Nephron progenitor cell (in vitro differentiated cells): ENCODE results near the gene DMD.
"Not testable (repeated sequence)": the region's sequence is repeated elsewhere in the genome, so short reads cannot be mapped to it uniquely, and the experiment has no call there.

Experiments used
- DNase-seq: peaks from one replicate; pipeline ENCODE4 v3.0.0; 2021
- H3K27ac Mint-ChIP-seq: 2 replicates; pipeline ENCODE4 v1.8.0; 2021; ENCODE audit warnings: mild to moderate bottlenecking, moderate library complexity, mixed read lengths
- H3K27me3 Mint-ChIP-seq: 2 replicates; pipeline ENCODE4 v1.8.0; 2021; ENCODE audit warnings: mild to moderate bottlenecking, low read depth, mixed read lengths; ENCODE audit not compliant: poor library complexity
- H3K36me3 Mint-ChIP-seq: 2 replicates; pipeline ENCODE4 v1.8.0; 2021; ENCODE audit warnings: low read depth, mixed read lengths
- H3K4me1 Mint-ChIP-seq: 2 replicates; pipeline ENCODE4 v1.8.0; 2021; ENCODE audit warnings: mixed read lengths
- H3K4me3 Mint-ChIP-seq: 2 replicates; pipeline ENCODE4 v1.8.0; 2021; ENCODE audit warnings: mild to moderate bottlenecking, moderate library complexity, mixed read lengths
- H3K9me3 Mint-ChIP-seq: 2 replicates; pipeline ENCODE4 v1.8.0; 2021; ENCODE audit warnings: mild to moderate bottlenecking, moderate library complexity, mixed read lengths
- TF ChIP-seq, protein P1 (sequence below): fragments of 200-600 bp; sonication (generic); IDR thresholded peaks from 2 replicates; pipeline ENCODE4 v1.5.0; 2021; ENCODE audit warnings: antibody characterized with exemption

The DMD gene

DNA sequence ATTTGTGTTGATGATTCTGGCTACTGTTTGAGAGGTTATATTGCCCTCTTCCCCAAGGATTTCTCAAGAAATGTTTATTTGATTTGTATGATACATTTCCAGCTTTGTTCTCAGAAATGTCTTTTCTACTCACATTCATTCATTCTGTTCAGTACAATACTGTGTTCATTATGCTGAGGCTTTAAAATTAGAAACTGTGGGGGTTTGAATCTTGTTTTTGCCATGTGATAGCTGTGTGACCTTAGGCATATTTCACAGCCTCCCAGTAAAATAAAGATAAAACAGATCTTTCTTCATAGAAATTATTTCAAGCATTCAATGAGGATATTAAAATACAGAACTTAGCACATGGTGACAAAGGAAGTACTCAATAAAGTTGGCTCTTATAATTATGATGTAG lies 123.9 kb downstream of the DMD start:
- Mint-ChIP-seq H3K4me3 (no peak overlapping the region), H3K27ac (no peak overlapping the region), H3K9me3 (no peaks in the 10 kb centered on the region), H3K4me1 (no peaks in the 10 kb centered on the region), H3K27me3 (no peaks in the 10 kb centered on the region), H3K36me3 (no peaks in the 10 kb centered on the region)
- no peak for DNase-seq
- TF ChIP-seq, protein P1, sequence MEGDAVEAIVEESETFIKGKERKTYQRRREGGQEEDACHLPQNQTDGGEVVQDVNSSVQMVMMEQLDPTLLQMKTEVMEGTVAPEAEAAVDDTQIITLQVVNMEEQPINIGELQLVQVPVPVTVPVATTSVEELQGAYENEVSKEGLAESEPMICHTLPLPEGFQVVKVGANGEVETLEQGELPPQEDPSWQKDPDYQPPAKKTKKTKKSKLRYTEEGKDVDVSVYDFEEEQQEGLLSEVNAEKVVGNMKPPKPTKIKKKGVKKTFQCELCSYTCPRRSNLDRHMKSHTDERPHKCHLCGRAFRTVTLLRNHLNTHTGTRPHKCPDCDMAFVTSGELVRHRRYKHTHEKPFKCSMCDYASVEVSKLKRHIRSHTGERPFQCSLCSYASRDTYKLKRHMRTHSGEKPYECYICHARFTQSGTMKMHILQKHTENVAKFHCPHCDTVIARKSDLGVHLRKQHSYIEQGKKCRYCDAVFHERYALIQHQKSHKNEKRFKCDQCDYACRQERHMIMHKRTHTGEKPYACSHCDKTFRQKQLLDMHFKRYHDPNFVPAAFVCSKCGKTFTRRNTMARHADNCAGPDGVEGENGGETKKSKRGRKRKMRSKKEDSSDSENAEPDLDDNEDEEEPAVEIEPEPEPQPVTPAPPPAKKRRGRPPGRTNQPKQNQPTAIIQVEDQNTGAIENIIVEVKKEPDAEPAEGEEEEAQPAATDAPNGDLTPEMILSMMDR, result no peak

DNA sequence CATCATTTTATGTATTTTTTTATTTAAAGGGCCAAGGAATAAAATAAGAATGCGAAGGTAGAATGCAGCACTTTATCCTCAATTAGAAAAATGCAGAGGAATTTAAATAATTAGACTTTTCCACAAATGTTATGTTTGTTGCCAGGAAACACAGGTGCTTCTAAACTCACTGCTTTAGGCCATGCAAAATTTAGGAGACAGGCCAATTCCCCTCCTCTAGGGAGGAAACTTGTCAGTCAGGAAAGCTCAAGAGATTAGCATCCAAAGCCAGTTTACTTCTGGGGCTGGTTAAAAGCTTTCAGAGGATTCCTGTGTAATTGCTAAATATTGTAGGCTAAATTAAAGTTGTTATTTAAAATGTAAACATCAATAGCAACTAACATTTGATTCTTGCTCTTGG lies 124.5 kb downstream of the DMD start:
- no peaks in the 10 kb centered on the region for H3K9me3 Mint-ChIP-seq
- H3K27me3 Mint-ChIP-seq, result no peaks in the 10 kb centered on the region

DNA sequence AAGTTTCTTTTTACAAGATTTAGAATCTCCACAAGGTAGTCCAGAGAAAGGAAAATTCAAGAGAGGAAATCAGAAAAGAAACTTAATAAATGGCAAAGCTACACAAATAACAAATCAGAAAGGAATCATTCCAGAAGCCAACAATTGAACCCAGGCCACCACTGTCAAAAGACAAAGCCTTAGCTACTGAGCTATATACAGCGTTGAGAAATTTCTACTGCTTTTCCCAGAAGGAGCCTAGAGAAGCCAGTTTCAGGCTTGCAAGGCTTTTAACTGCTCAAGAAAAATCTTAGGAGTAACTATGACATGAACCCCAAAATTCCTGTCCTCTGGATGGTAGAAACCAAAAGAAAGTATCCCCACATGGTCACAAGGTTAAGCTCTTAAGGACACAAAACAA lies 129.0 kb downstream of the DMD start:
- no peaks in the 10 kb centered on the region for H3K4me1 Mint-ChIP-seq
- TF ChIP-seq, protein P1, result no peak
- H3K27ac Mint-ChIP-seq, result no peak overlapping the region
- peaks cover 21% of the 10 kb centered on the region for H3K9me3 Mint-ChIP-seq
- no peak overlapping the region for H3K4me3 Mint-ChIP-seq
- H3K27me3 Mint-ChIP-seq, result no peaks in the 10 kb centered on the region
- no peak for DNase-seq
- H3K36me3 Mint-ChIP-seq, result no peaks in the 10 kb centered on the region

More for the DNA sequence above, 124.5 kb downstream of the DMD start:
- Mint-ChIP-seq H3K36me3 (no peaks in the 10 kb centered on the region), H3K4me3 (no peak overlapping the region), H3K27ac (no peak overlapping the region), H3K4me1 (no peaks in the 10 kb centered on the region)
- DNase-seq, result no peak
- TF ChIP-seq, protein P1, result no peak

DNA sequence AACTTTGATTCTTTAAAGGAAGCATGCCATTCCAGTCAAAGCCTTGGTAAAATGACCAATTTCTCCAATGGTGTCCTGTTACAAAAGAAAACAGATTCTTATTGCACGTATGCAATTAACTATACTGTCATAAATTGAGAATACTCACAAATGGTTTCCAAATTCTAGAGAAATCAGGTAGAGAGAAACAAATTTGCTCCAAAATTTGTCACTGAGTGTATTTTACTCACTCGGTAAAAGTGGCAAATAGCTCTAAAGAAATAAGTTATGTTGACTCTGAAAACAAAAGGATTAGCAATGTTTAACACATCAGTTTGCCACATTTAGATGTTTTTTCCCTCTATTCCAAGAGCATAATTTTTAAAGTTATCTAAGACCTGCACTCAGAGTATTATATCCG lies 133.1 kb downstream of the DMD start:
- no peak for DNase-seq
- Mint-ChIP-seq H3K36me3 (no peaks in the 10 kb centered on the region), H3K27ac (no peak overlapping the region), H3K9me3 (peaks cover 31% of the 10 kb centered on the region), H3K27me3 (no peaks in the 10 kb centered on the region), H3K4me1 (no peaks in the 10 kb centered on the region), H3K4me3 (no peak overlapping the region)
- TF ChIP-seq, protein P1, result no peak

DNA sequence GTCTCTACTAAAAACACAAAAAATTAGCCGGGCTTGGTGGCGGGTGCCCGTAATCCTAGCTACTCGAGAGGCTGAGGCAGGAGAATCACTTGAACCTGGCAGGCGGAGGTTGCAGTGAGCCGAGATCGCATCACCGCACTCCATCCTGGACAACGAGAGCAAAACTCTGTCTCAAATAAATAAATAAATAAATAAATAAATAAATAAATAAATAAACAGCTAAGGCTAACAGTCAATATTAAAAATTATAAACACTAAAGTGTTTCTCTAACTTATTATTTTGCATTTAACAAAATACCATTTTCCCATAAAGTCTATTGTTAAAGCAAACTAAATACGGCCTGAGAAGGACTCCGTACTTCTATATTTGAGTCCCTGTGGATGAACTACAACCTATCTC lies 137.7 kb downstream of the DMD start:
- peaks cover 15% of the 10 kb centered on the region for H3K9me3 Mint-ChIP-seq
- H3K36me3 Mint-ChIP-seq, H3K27ac Mint-ChIP-seq, H3K4me3 Mint-ChIP-seq, H3K27me3 Mint-ChIP-seq, H3K4me1 Mint-ChIP-seq, DNase-seq: not testable (repeated sequence)

DNA sequence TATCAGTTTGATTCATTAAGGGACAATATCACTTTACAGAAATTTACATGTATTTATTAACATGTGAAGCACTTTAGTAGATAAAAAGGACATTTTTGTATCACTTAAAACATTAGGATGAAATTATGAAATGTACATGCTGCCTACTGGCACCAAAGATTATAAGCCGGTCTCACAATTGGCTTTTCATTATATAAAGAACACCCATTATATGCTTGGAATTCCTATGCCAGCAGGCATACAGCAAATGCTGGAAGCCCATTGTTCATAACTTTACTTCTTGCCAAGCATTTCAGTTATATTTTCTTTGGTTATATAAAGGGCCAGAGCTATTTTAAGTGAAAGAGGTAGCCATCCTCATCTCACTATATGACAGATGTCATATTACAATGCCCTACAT lies 145.9 kb downstream of the DMD start:
- no peak for DNase-seq
- Mint-ChIP-seq H3K27me3 (no peaks in the 10 kb centered on the region), H3K36me3 (no peaks in the 10 kb centered on the region), H3K4me3 (no peak overlapping the region), H3K27ac (no peak overlapping the region), H3K4me1 (no peaks in the 10 kb centered on the region), H3K9me3 (no peaks in the 10 kb centered on the region)
- TF ChIP-seq, protein P1, result no peak
